Prostate gland (tissue), 2 donors: ENCODE measurements around the gene ACTN1. TPM values are rescaled to one million over a fixed set of nuclear protein-coding genes. Genes with fewer than 3 reads are reported as not detected.

Source experiments
- DNase-seq: peaks from one replicate; pipeline ENCODE4 v3.0.0-alpha.2; 2019; ENCODE audit warnings: low spot score
- H3K27ac ChIP-seq, 2 donors: fragments of 200-600 bp; sonication (generic); 2 replicates each; pipeline ENCODE4 v1.5.1; 2017 to 2019
- H3K27me3 ChIP-seq: fragments of 200-600 bp; sonication (generic); replicated peaks from 2 replicates; pipeline ENCODE4 v1.5.1; 2019; ENCODE audit not compliant: insufficient read depth
- H3K36me3 ChIP-seq, 2 donors: fragments of 200-600 bp; sonication (generic); 1 replicate in 1 of 2; 2 replicates in 1 of 2; pipeline versions ENCODE4 v1.5.1 to v1.8.1; 2017 to 2019
- H3K4me1 ChIP-seq: fragments of 200-600 bp; sonication (generic); replicated peaks from 2 replicates; pipeline ENCODE4 v1.5.1; 2019
- H3K4me3 ChIP-seq, 2 donors: fragments of 200-600 bp; sonication (generic); 2 replicates each; pipeline ENCODE4 v1.5.1; 2017 to 2019
- H3K9me3 ChIP-seq: fragments of 200-600 bp; sonication (generic); 2 replicates; pipeline ENCODE4 v1.5.1; 2017
- POLR2A ChIP-seq: fragments of 450-650 bp; IDR thresholded peaks from one replicate; pipeline ENCODE4 v1.6.1; 2016; ENCODE audit warnings: antibody characterized with exemption, mild to moderate bottlenecking
- POLR2AphosphoS5 ChIP-seq: sonication (generic); formaldehyde crosslinking; IDR thresholded peaks from one replicate; pipeline ENCODE4 v1.6.1; 2017; ENCODE audit warnings: antibody characterized with exemption
- WGBS: methylation state at CpG from one replicate; pipeline ENCODE4 v1.1.5; 2018; 5-methylcytosine and 5-hydroxymethylcytosine counted together
- intact Hi-C: fragments of 100-400 bp; cut with DNase I; formaldehyde crosslinking; loops from one replicate; pipeline ENCODE4 v1.14.2; 2022
- total RNA-seq, 2 donors: library from RNA; depleted of rRNA; stranded (reverse); fragments of >200 nt; gene quantifications; one replicate each; pipeline ENCODE4 v1.1.0, GENCODE V29; 2016
- TF ChIP-seq, protein P1 (sequence below), 4 experiments: fragments of 200-600 bp in 2 of 4; fragments of 450-650 bp in 2 of 4; sonication (generic) in 2 of 4; IDR thresholded peaks; 1 replicate in 3 of 4; 2 replicates in 1 of 4; pipeline ENCODE4 v1.5.1; 2016 to 2019; ENCODE audit warnings: antibody characterized with exemption in 4 of 4, mild to moderate bottlenecking in 2 of 4, moderate library complexity in 2 of 4

Gene ACTN1
- total RNA-seq, 2 donors from 2014 or later = 197 to 240 TPM

DNA sequence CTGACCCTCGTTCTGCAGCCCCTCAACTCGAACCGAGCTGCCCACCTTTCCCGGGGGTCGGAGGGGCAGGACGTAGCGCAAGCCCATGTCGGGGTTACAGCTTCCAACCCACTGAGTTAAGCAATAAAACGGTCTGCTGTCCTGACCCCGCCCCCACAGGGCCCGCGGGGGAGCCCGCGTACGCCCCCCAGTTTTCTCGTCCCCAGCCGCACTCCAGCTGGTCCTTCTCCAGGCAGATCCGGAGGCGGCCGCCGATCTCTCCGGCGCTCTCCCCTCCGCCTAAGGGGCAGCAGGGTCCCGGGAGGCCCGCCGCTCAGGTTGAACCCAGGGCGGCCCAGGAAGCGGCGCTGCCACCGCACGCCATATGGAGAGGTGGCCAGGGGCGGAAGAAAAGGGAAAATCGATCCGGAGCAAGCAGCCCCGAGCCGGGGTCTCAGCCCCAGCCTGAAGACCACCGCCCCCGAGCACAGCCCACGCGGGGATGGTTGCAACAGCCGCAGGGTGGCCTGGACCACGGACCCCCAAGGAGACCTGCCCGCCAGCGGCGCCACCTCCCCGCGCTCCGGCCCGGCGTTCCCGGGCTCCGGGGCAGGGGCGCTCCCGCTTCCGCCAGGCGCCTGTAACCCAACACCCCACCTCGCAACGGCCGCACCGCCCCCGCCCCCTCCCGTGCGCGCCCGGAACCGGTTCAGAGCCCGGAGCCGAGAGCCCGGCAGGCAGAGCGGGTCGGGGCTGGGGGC is 760 bp downstream of the ACTN1 start:
- Histone ChIP-seq H3K4me3 (peak overlapping the region; percentile 97 to 99), H3K4me1 (peaks cover 6% of the 10 kb centered on the region), H3K9me3 (no peaks in the 10 kb centered on the region), H3K27ac (peak overlapping the region; percentile 99), H3K36me3 (no peaks in the 10 kb centered on the region), H3K27me3 (no peaks in the 10 kb centered on the region)
- peak; percentile 75 for DNase-seq
- intact Hi-C loops = loop anchor here (5.0 kb wide), 3 partner anchors 36 to 109 kb away; no protein-coding TSS in a partner anchor
- TF ChIP-seq POLR2AphosphoS5 = no peak
- TF ChIP-seq, protein P1, sequence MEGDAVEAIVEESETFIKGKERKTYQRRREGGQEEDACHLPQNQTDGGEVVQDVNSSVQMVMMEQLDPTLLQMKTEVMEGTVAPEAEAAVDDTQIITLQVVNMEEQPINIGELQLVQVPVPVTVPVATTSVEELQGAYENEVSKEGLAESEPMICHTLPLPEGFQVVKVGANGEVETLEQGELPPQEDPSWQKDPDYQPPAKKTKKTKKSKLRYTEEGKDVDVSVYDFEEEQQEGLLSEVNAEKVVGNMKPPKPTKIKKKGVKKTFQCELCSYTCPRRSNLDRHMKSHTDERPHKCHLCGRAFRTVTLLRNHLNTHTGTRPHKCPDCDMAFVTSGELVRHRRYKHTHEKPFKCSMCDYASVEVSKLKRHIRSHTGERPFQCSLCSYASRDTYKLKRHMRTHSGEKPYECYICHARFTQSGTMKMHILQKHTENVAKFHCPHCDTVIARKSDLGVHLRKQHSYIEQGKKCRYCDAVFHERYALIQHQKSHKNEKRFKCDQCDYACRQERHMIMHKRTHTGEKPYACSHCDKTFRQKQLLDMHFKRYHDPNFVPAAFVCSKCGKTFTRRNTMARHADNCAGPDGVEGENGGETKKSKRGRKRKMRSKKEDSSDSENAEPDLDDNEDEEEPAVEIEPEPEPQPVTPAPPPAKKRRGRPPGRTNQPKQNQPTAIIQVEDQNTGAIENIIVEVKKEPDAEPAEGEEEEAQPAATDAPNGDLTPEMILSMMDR (IDR thresholded peaks at IDR 0.05) = peak in 1 of 4 experiments; percentile 14
- TF ChIP-seq POLR2A = peak; percentile 81
- under 1% methylated on average over 39 of the region's 72 CpGs for WGBS

DNA sequence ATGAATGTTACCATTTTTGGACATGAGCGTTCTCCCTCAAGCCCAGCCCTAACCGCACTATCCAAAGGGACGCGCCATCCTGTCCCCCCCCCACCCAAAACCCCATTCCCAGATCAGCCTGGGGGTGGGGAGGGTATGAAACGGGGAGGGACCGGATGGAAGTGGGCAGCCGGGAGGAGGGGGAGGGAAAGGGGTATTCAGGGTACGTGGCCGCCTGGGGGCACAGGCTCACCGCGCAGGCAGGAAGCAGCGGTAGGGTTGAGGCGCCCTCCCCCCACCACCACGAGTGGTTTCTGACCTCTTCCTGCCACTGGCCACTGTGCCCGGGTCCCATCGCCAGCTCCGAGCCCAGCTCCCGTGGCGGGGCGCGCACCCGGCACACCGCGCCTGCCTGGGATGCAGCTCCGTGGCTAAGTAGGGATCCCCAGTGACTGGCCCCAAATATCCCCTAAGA is 1.4 kb downstream of the ACTN1 start:
- no peaks in the 10 kb centered on the region for H3K27me3 ChIP-seq
- peak; percentile 68 for DNase-seq
- peaks cover 6% of the 10 kb centered on the region for H3K4me1 ChIP-seq
- intact Hi-C loops = loop anchor here (2.0 to 5.0 kb wide), 4 partner anchors 25 to 110 kb away; no protein-coding TSS in a partner anchor
- no peaks in the 10 kb centered on the region for H3K9me3 ChIP-seq
- under 1% methylated on average over 24 of the region's 25 CpGs for WGBS
- peak overlapping the region; percentile 97 to 99 for H3K4me3 ChIP-seq
- H3K36me3 ChIP-seq = no peaks in the 10 kb centered on the region
- H3K27ac ChIP-seq = peak overlapping the region; percentile 99
- peak; percentile 60 for TF ChIP-seq POLR2A
- TF ChIP-seq, protein P1 (IDR thresholded peaks at IDR 0.05) = peak in 2 of 4 experiments; percentile 11 to 25
- peak; percentile 53 for TF ChIP-seq POLR2AphosphoS5

DNA sequence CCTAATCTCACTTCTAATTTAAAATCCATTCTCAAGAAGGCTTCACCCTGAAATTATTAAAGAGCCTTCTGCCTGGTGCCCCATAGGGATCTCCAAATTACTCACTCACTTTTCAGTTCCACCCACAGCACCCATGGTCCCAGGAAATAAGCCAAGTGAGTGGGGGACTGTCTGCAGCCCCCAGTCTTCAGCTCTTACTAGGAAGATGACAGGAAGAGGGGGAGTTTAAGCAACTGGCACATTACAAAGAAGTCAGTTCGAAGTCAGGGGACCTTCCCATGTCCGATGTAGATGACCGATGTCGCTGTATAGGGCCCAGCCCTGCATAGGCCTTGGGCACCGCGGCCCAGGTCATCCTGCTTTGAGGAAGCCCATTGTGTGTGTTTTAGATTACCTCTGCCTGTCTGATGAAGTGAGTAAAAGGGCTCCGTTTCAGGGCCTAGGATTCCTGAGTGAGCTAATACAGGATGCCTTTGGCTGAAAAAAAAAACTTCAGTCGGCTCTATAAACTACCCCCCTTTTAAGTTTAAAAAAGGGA is 1.9 kb downstream of the ACTN1 start:
- Histone ChIP-seq H3K36me3 (no peaks in the 10 kb centered on the region), H3K4me1 (peaks cover 6% of the 10 kb centered on the region), H3K27me3 (no peaks in the 10 kb centered on the region), H3K4me3 (peak overlapping the region; percentile 97 to 99), H3K9me3 (no peaks in the 10 kb centered on the region), H3K27ac (peak overlapping the region; percentile 99)
- intact Hi-C loops = loop anchor here (2.0 to 5.0 kb wide), 4 partner anchors 24 to 110 kb away; no protein-coding TSS in a partner anchor
- peak; percentile 40 for DNase-seq
- TF ChIP-seq POLR2AphosphoS5 = no peak
- no peak for TF ChIP-seq POLR2A
- TF ChIP-seq, protein P1 (IDR thresholded peaks at IDR 0.05) = no peak
- 12% methylated on average over 8 of the region's 8 CpGs for WGBS

DNA sequence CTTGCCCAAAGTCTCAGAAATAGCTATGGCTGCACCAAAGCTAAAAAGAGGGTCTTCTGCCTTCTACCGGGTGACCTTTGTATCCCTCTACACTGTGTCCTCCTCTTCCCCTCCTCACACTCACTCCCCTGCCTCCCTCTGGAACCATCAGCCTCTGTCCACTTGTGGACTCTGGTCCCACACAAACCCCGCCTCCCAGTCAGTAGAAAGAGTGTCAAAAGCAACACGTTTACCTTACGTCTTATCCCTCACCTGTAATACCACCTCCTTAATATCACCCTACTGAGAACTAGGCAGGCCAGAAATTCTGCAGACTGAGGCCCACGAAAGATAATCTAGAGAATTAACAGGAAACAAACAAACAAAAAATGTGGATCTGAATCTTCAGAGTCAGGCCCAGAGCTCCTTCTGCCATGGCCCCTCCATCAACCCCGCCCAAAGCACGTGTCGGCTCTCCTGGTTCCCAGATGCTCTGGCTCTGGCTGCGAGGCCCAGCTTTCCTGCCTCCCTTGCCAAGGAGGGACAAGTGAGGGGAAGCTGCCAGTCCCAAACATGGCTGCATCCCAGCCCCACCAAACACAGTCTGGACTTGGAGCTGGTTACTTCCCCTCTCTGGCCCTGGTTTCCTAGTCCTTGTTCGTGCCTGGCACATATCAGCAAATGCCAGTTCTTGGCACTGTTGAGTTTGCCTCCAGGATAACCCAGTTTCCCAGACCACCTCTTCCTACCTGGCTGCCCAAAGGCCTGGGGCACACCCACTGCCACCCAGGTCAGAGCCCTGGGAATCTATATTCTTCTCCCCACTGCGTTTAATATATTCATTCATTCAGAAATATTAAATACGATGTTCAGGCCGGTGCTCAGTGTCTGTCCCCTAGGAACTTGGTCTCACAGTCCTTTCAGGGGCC is 2.7 kb downstream of the ACTN1 start:
- peaks cover 6% of the 10 kb centered on the region for H3K4me1 ChIP-seq
- no peaks in the 10 kb centered on the region for H3K27me3 ChIP-seq
- H3K36me3 ChIP-seq = no peaks in the 10 kb centered on the region
- H3K9me3 ChIP-seq = no peaks in the 10 kb centered on the region
- intact Hi-C loops = loop anchor here (2.0 to 5.0 kb wide), 4 partner anchors 24 to 111 kb away; no protein-coding TSS in a partner anchor
- TF ChIP-seq POLR2A = no peak
- TF ChIP-seq, protein P1 (IDR thresholded peaks at IDR 0.05) = no peak
- TF ChIP-seq POLR2AphosphoS5 = peak; percentile 22
- WGBS = 43% methylated on average over 13 of the region's 13 CpGs
- no peak for DNase-seq
- peak overlapping the region; percentile 99 for H3K27ac ChIP-seq
- H3K4me3 ChIP-seq = peak overlapping the region in 1 of 2 donors; percentile 97
